Measurements from ENCODE around the gene PCDHGB3.

DNA sequence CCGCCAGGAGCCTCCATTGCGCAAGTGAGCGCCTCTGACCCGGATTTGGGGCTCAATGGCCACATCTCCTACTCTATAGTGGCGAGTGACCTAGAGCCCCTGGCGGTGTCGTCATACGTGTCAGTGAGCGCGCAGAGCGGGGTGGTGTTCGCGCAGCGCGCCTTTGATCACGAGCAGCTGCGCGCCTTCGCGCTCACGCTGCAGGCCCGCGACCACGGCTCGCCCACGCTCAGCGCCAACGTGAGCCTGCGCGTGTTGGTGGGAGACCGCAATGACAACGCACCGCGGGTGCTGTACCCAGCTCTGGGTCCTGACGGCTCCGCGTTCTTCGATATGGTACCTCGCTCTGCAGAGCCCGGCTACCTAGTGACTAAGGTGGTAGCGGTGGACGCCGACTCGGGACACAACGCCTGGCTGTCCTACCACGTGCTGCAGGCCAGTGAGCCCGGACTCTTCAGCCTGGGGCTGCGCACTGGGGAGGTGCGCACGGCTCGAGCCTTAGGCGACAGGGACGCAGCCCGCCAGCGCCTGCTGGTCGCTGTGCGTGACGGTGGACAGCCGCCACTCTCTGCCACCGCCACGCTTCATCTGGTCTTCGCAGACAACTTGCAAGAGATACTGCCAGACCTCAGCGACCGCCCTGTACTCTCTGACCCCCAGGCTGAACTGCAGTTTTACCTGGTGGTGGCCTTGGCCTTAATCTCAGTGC lies 39.7 kb downstream of the PCDHGB3 start:
- TF ChIP-seq CTCF (conservative IDR thresholded peaks at IDR 0.05; ENCODE audit: low read depth, low read length) (no peak), EZH2 (IDR thresholded peaks at IDR 0.05; ENCODE audit: borderline replicate concordance, low read depth, low read length, poor library complexity, severe bottlenecking) (no peak)
